Gastroesophageal sphincter (tissue), 4 donors: ENCODE data around the gene P3H2. TPM values are rescaled to one million over a fixed set of nuclear protein-coding genes. Genes with fewer than 3 reads are reported as not detected.

ENCODE experiments used
- ATAC-seq: fragments of 150-250 bp; one replicate; pipeline ENCODE4 v1.9.1; 2016; ENCODE audit warnings: mild to moderate bottlenecking, moderate library complexity
- H3K27ac ChIP-seq, 4 donors: fragments of 200-600 bp; sonication (generic) in 3 of 4; 1 replicate in 3 of 4; 2 replicates in 1 of 4; pipeline ENCODE4 v1.5.1; 2016 to 2019
- H3K27me3 ChIP-seq: fragments of 200-600 bp; sonication (generic); one replicate; pipeline ENCODE4 v1.5.1; 2019
- H3K36me3 ChIP-seq, 2 donors: fragments of 200-600 bp; sonication (generic); one replicate each; pipeline ENCODE4 v1.5.1; 2019; ENCODE audit warnings: control low read depth in 1 of 2
- H3K4me1 ChIP-seq, 3 donors: fragments of 200-600 bp; sonication (generic); 1 replicate in 2 of 3; 2 replicates in 1 of 3; pipeline ENCODE4 v1.5.1; 2016 to 2019; ENCODE audit warnings: control low read depth in 2 of 3
- H3K4me3 ChIP-seq, 2 donors: fragments of 200-600 bp; sonication (generic); one replicate each; pipeline ENCODE4 v1.5.1; 2019; ENCODE audit warnings: mild to moderate bottlenecking in 1 of 2, moderate library complexity in 1 of 2
- H3K9me3 ChIP-seq, 3 donors: fragments of 200-600 bp; sonication (generic); one replicate each; pipeline ENCODE4 v1.5.1; 2017 to 2019; ENCODE audit warnings: control low read depth in 2 of 3
- CTCF ChIP-seq, 4 experiments: fragments of 200-600 bp in 2 of 4; fragments of 450-650 bp in 2 of 4; sonication (generic) in 1 of 4; IDR thresholded peaks; one replicate each; pipeline ENCODE4 v1.5.1; 2017 to 2019; ENCODE audit warnings: antibody characterized with exemption in 4 of 4, mild to moderate bottlenecking in 2 of 4, moderate library complexity in 2 of 4
- EP300 ChIP-seq: sonication (generic); formaldehyde crosslinking; IDR thresholded peaks from one replicate; pipeline ENCODE4 v1.6.1; 2017; ENCODE audit warnings: antibody characterized with exemption, mild to moderate bottlenecking
- POLR2A ChIP-seq, 2 donors: fragments of 450-650 bp; IDR thresholded peaks; one replicate each; pipeline ENCODE4 v1.6.1; 2017; ENCODE audit warnings: antibody characterized with exemption in 2 of 2, mild to moderate bottlenecking in 2 of 2, moderate library complexity in 1 of 2
- POLR2AphosphoS5 ChIP-seq: sonication (generic); formaldehyde crosslinking; IDR thresholded peaks from one replicate; pipeline ENCODE4 v1.6.1; 2017; ENCODE audit warnings: antibody characterized with exemption
- WGBS, 2 donors: methylation state at CpG; one replicate each; pipeline ENCODE4 v1.1.5; 2018; ENCODE audit warnings: low coverage in 1 of 2; 5-methylcytosine and 5-hydroxymethylcytosine counted together
- total RNA-seq, 4 donors: library from RNA; depleted of rRNA; stranded (reverse); fragments of >200 nt; gene quantifications; one replicate each; pipeline ENCODE4 v1.1.0, GENCODE V29; 2016

Gene P3H2
- total RNA-seq, 4 donors from 2014 or later = 10.6 to 55.9 (median 36.2) TPM

GRCh38 chr3:189974359-189974758 is 146.3 kb downstream of the P3H2 start:
- no peaks in the 10 kb centered on the region for H3K9me3 ChIP-seq
- H3K27ac ChIP-seq = no peak overlapping the region
- peaks cover 0 to 20% of the 10 kb centered on the region in 2 donors for H3K36me3 ChIP-seq
- H3K4me1 ChIP-seq = peaks cover 0 to 14% (median 4%) of the 10 kb centered on the region in 3 donors
- TF ChIP-seq EP300 (no peak), CTCF (IDR thresholded peaks at IDR 0.05) (no peak), POLR2AphosphoS5 (no peak), POLR2A (IDR thresholded peaks at IDR 0.05) (no peak)
- H3K27me3 ChIP-seq = no peaks in the 10 kb centered on the region
- WGBS, 2 donors = 89 to 93% methylated on average over 2 to 11 of the region's 12 CpGs
- no peak for ATAC-seq
- no peak overlapping the region for H3K4me3 ChIP-seq

GRCh38 chr3:189967254-189967865 is 153.3 kb downstream of the P3H2 start:
- WGBS, 2 donors = 22 to 31% methylated on average over 5 of the region's 5 CpGs
- ATAC-seq = no peak
- H3K36me3 ChIP-seq = peaks cover 0 to 19% of the 10 kb centered on the region in 2 donors
- H3K4me3 ChIP-seq = no peak overlapping the region
- H3K4me1 ChIP-seq = peaks cover 0 to 4% (median 0%) of the 10 kb centered on the region in 3 donors
- no peak overlapping the region for H3K27ac ChIP-seq
- H3K9me3 ChIP-seq = no peaks in the 10 kb centered on the region
- TF ChIP-seq EP300 (no peak), CTCF (IDR thresholded peaks at IDR 0.05) (peak; percentile 87 to 89 (median 87))
- H3K27me3 ChIP-seq = no peaks in the 10 kb centered on the region

GRCh38 chr3:189966843-189967242 is 153.9 kb downstream of the P3H2 start:
- no peaks in the 10 kb centered on the region for H3K27me3 ChIP-seq
- TF ChIP-seq POLR2A (IDR thresholded peaks at IDR 0.05) (no peak), POLR2AphosphoS5 (no peak), EP300 (no peak), CTCF (IDR thresholded peaks at IDR 0.05) (no peak)
- no peak for ATAC-seq
- peaks cover 0 to 6% (median 0%) of the 10 kb centered on the region in 3 donors for H3K4me1 ChIP-seq
- no peak overlapping the region for H3K4me3 ChIP-seq
- H3K36me3 ChIP-seq = peaks cover 0 to 14% of the 10 kb centered on the region in 2 donors
- WGBS, 2 donors = 41 to 53% methylated on average over 5 of the region's 5 CpGs
- no peak overlapping the region for H3K27ac ChIP-seq
- H3K9me3 ChIP-seq = no peaks in the 10 kb centered on the region

GRCh38 chr3:189964623-189965332 is 155.9 kb downstream of the P3H2 start:
- Histone ChIP-seq H3K27me3 (no peaks in the 10 kb centered on the region), H3K4me3 (no peak overlapping the region), H3K27ac (no peak overlapping the region), H3K4me1 (peaks cover 0 to 12% (median 0%) of the 10 kb centered on the region in 3 donors), H3K36me3 (peaks cover 0 to 6% of the 10 kb centered on the region in 2 donors), H3K9me3 (no peaks in the 10 kb centered on the region)
- no peak for ATAC-seq
- no peak for TF ChIP-seq EP300
- TF ChIP-seq CTCF (IDR thresholded peaks at IDR 0.05) = no peak
- no peak for TF ChIP-seq POLR2A (IDR thresholded peaks at IDR 0.05)
- TF ChIP-seq POLR2AphosphoS5 = no peak
- WGBS, 2 donors = 77 to 83% methylated on average over 5 to 8 of the region's 9 CpGs

- no peak for TF ChIP-seq EP300
- TF ChIP-seq POLR2AphosphoS5 = no peak
- TF ChIP-seq CTCF (IDR thresholded peaks at IDR 0.05) = no peak
- TF ChIP-seq POLR2A (IDR thresholded peaks at IDR 0.05) = no peak
- Histone ChIP-seq H3K36me3 (no peaks in the 10 kb centered on the region), H3K27ac (peak overlapping the region in 1 of 4 donors; percentile 44), H3K4me1 (peaks cover 0 to 10% (median 0%) of the 10 kb centered on the region in 3 donors), H3K27me3 (no peaks in the 10 kb centered on the region), H3K4me3 (no peak overlapping the region), H3K9me3 (no peaks in the 10 kb centered on the region)
- no peak for ATAC-seq
- 94 to 96% methylated on average over 2 of the region's 4 CpGs for WGBS, 2 donors
These were observed 158.2 kb downstream of the P3H2 start for GRCh38 chr3:189962466-189962865.
